ENCODE data around the gene SIRT7. TPM values are rescaled to one million over a fixed set of nuclear protein-coding genes. Genes with fewer than 3 reads are reported as not detected.

The SIRT7 gene
- total RNA-seq, 1 donor from 2014 or later, result 30.2 TPM

DNA sequence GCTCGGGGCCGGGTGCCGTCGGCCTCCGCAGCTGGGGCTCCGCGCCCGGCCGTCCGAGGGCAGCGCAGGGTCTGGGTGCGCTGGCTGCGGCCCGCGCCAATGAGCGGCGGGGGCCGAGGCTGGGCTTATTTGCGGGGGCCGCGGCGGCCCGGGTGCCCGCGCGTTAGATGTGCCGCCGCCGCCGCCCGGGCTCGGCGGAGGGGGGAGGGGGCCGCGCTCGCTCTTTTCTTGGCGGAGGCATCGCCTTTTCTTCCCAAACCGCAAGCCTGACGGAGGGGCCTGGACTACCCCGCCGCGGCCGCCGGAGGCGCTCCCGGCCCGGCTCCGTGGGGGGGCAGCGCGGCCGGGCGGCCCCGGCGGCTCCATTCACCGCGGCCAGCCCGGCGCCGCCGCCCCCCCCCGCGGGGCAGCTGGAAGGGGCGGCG, 43.1 kb upstream of the SIRT7 start, which contains the start of gene NOTUM:
TSS of gene NOTUM (minus strand) at position 101 of the 425 bp plus-strand sequence. CDS start 278 bp downstream, outside the sequence.
- Mint-ChIP-seq H3K4me1 (ENCODE audit: low read depth, unreplicated experiment) (no peaks in the 10 kb centered on the region), H3K36me3 (ENCODE audit: low read depth, unreplicated experiment) (no peaks in the 10 kb centered on the region), H3K4me3 (ENCODE audit: unreplicated experiment) (no peak within 1 kb of the TSS), H3K27me3 (ENCODE audit: low read depth, unreplicated experiment) (peaks cover 32% of the 10 kb centered on the region), H3K27ac (ENCODE audit: unreplicated experiment) (peak within 1 kb of the TSS; percentile 75), H3K9me3 (ENCODE audit: unreplicated experiment) (peaks cover 2% of the 10 kb centered on the region)
- FAIRE-seq (no peak), DNase-seq (ENCODE audit: low read depth) (no peak)
- Histone ChIP-seq H3K36me3 (ENCODE audit: insufficient read depth, low read length) (no peaks in the 10 kb centered on the region), H3K4me2 (ENCODE audit: low read length) (peak within 1 kb of the TSS; percentile 55), H3K9ac (ENCODE audit: low read length) (no peak within 1 kb of the TSS), H2AFZ (ENCODE audit: low read depth, low read length) (peak within 1 kb of the TSS; percentile 10), H3K4me3 (ENCODE audit: insufficient read depth, low read depth, low read length) (no peak within 1 kb of the TSS), H4K20me1 (ENCODE audit: insufficient read depth, low read length) (peaks cover 7% of the 10 kb centered on the region), H3K79me2 (ENCODE audit: insufficient read depth, low read length) (no peaks in the 10 kb centered on the region), H3K9me3 (ENCODE audit: insufficient read depth, low read depth, low read length) (no peaks in the 10 kb centered on the region), H3K27ac (ENCODE audit: low read depth, low read length) (no peak within 1 kb of the TSS), H3K4me1 (ENCODE audit: insufficient read depth, low read length) (no peaks in the 10 kb centered on the region), H3K27me3 (ENCODE audit: insufficient read depth, low read length) (peaks cover 44% of the 10 kb centered on the region)
- TF ChIP-seq EZH2 (IDR thresholded peaks at IDR 0.05; ENCODE audit: insufficient read depth, low read length), result no peak
- TF ChIP-seq, protein P1, sequence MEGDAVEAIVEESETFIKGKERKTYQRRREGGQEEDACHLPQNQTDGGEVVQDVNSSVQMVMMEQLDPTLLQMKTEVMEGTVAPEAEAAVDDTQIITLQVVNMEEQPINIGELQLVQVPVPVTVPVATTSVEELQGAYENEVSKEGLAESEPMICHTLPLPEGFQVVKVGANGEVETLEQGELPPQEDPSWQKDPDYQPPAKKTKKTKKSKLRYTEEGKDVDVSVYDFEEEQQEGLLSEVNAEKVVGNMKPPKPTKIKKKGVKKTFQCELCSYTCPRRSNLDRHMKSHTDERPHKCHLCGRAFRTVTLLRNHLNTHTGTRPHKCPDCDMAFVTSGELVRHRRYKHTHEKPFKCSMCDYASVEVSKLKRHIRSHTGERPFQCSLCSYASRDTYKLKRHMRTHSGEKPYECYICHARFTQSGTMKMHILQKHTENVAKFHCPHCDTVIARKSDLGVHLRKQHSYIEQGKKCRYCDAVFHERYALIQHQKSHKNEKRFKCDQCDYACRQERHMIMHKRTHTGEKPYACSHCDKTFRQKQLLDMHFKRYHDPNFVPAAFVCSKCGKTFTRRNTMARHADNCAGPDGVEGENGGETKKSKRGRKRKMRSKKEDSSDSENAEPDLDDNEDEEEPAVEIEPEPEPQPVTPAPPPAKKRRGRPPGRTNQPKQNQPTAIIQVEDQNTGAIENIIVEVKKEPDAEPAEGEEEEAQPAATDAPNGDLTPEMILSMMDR (IDR thresholded peaks at IDR 0.05; ENCODE audit: insufficient read depth, low read depth, low read length), result no peak

DNA sequence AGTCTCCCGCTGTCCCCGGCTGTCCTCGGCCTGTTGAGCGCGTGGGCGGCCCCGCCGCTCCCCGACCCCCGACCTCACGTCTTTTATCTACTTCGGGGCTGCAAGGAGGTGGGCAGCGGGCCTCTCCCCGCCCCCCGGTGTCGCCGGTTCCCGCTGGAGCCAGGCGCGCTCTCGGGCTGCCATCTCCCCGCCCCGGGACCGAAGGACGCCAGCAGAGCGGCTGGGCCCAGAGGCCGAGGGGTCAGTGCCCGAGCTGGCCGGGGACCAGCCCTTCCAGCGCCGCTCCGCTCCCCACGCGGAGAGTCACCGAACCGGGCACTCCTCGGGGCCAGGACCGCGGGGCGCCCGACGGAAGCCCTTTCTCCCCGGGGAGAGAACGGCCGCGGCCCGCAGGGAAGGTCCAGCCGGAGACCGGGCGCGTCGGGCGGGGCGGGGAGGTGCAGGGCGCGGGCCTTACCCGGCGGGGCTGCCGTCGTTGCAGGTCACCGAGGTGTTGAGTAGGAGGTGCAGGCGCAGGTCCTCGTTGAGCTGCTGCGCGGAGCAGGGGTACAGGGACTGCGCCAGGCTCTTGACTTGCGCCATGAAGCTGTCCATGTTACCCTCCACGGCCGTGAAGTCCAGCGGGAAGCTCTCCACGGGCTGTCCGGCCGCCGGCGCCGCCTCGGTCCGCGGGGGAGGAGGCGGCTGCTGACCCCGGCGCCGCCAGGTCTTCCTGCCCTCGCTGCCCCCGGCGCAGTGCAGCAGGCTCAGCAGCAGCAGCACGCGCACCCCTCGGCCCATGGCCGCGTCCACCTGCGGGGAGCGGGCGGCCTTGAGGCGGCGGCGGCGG, 42.4 kb upstream of the SIRT7 start:
- Histone ChIP-seq H2AFZ (ENCODE audit: low read depth, low read length) (peak overlapping the region; percentile 10), H3K27ac (ENCODE audit: low read depth, low read length) (no peak overlapping the region), H3K27me3 (ENCODE audit: insufficient read depth, low read length) (peaks cover 44% of the 10 kb centered on the region), H3K9ac (ENCODE audit: low read length) (no peak overlapping the region), H3K9me3 (ENCODE audit: insufficient read depth, low read depth, low read length) (no peaks in the 10 kb centered on the region), H3K79me2 (ENCODE audit: insufficient read depth, low read length) (no peaks in the 10 kb centered on the region), H3K36me3 (ENCODE audit: insufficient read depth, low read length) (no peaks in the 10 kb centered on the region), H3K4me3 (ENCODE audit: insufficient read depth, low read depth, low read length) (no peak overlapping the region), H3K4me2 (ENCODE audit: low read length) (peak overlapping the region; percentile 55), H3K4me1 (ENCODE audit: insufficient read depth, low read length) (no peaks in the 10 kb centered on the region), H4K20me1 (ENCODE audit: insufficient read depth, low read length) (peaks cover 7% of the 10 kb centered on the region)
- peaks cover 35% of the 10 kb centered on the region for H3K27me3 Mint-ChIP-seq (ENCODE audit: low read depth, unreplicated experiment)
- DNase-seq (ENCODE audit: low read depth) (no peak), FAIRE-seq (no peak)
- peaks cover 2% of the 10 kb centered on the region for H3K9me3 Mint-ChIP-seq (ENCODE audit: unreplicated experiment)
- H3K4me3 Mint-ChIP-seq (ENCODE audit: unreplicated experiment), result no peak overlapping the region
- H3K4me1 Mint-ChIP-seq (ENCODE audit: low read depth, unreplicated experiment), result peaks cover 3% of the 10 kb centered on the region
- TF ChIP-seq, protein P1 (IDR thresholded peaks at IDR 0.05; ENCODE audit: insufficient read depth, low read depth, low read length), result no peak
- peak; percentile 100 for TF ChIP-seq EZH2 (IDR thresholded peaks at IDR 0.05; ENCODE audit: insufficient read depth, low read length)
- no peaks in the 10 kb centered on the region for H3K36me3 Mint-ChIP-seq (ENCODE audit: low read depth, unreplicated experiment)
- H3K27ac Mint-ChIP-seq (ENCODE audit: unreplicated experiment), result no peak overlapping the region
